HepG2 (cell line): ENCODE results near the gene ERF. TPM values are rescaled to one million over a fixed set of nuclear protein-coding genes. Genes with fewer than 3 reads are reported as not detected.
A peak's percentile ranks its signal among the peaks of the same experiment; 100 is the strongest.

Experiments
- CENPT ChIP-seq: sonication (generic); formaldehyde crosslinking; IDR thresholded peaks from 2 replicates; pipeline ENCODE4 v1.8.0; 2022; ENCODE audit warnings: low read depth, mild to moderate bottlenecking, moderate library complexity, missing genetic modification reagents
- DPF2 ChIP-seq: sonication (generic); formaldehyde crosslinking; IDR thresholded peaks from 2 replicates; pipeline ENCODE4 v1.4.0; 2020; ENCODE audit warnings: mild to moderate bottlenecking, low read depth, missing genetic modification reagents, borderline replicate concordance
- ELF1 ChIP-seq: sonication (generic); formaldehyde crosslinking; IDR thresholded peaks from 2 replicates; pipeline ENCODE4 v1.4.0; 2020; ENCODE audit warnings: missing genetic modification reagents
- HINFP ChIP-seq: sonication (generic); formaldehyde crosslinking; IDR thresholded peaks from 2 replicates; pipeline ENCODE4 v1.4.0; 2020; ENCODE audit warnings: low read depth, mild to moderate bottlenecking, missing genetic modification reagents
- MAFG ChIP-seq: sonication (generic); formaldehyde crosslinking; IDR thresholded peaks from 2 replicates; pipeline ENCODE4 v1.5.1; 2020; ENCODE audit warnings: mild to moderate bottlenecking, missing genetic modification reagents
- SAP130 ChIP-seq: IDR thresholded peaks from 2 replicates; pipeline ENCODE4 v1.6.1; 2016; ENCODE audit warnings: low read depth
- SRF ChIP-seq: IDR thresholded peaks from 2 replicates; pipeline ENCODE4 v1.6.1; 2011; ENCODE audit warnings: mild to moderate bottlenecking, low read depth, low read length, moderate library complexity
- TCF12 ChIP-seq, 2 experiments: fragments of 450-650 bp in 1 of 2; sonication (generic) in 1 of 2; formaldehyde crosslinking in 1 of 2; IDR thresholded peaks; 2 replicates each; pipeline versions ENCODE4 v1.6.1 to v1.8.0; 2017 to 2022; ENCODE audit warnings: antibody characterized with exemption in 1 of 2, mild to moderate bottlenecking in 1 of 2, missing genetic modification reagents in 1 of 2, moderate library complexity in 1 of 2
- TFE3 ChIP-seq: IDR thresholded peaks from 2 replicates; pipeline ENCODE4 v1.6.1; 2016
- U2AF2 ChIP-seq: fragments of 200-400 bp; formaldehyde crosslinking; IDR thresholded peaks from 2 replicates; pipeline ENCODE4 v1.6.1; 2017; ENCODE audit warnings: low read depth, mild to moderate bottlenecking, low read length
- ZFX ChIP-seq: sonication (generic); formaldehyde crosslinking; IDR thresholded peaks from 2 replicates; pipeline ENCODE4 v1.4.0; 2020; ENCODE audit warnings: mild to moderate bottlenecking, low read depth, missing genetic modification reagents, moderate library complexity
- ZIK1 ChIP-seq: sonication (generic); formaldehyde crosslinking; IDR thresholded peaks from 2 replicates; pipeline ENCODE4 v1.5.0; 2020; ENCODE audit warnings: mild to moderate bottlenecking, low read depth, missing genetic modification reagents, borderline replicate concordance
- ZNF20 ChIP-seq: sonication (generic); formaldehyde crosslinking; IDR thresholded peaks from 2 replicates; pipeline ENCODE4 v1.4.0; 2020; ENCODE audit warnings: mild to moderate bottlenecking, moderate library complexity, missing genetic modification reagents
- ZNF235 ChIP-seq: sonication (generic); formaldehyde crosslinking; IDR thresholded peaks from 2 replicates; pipeline ENCODE4 v1.8.1; 2023; ENCODE audit warnings: mild to moderate bottlenecking, missing genetic modification reagents, borderline replicate concordance
- ZNF503 ChIP-seq: sonication (generic); formaldehyde crosslinking; IDR thresholded peaks from 2 replicates; pipeline ENCODE4 v1.4.0; 2020; ENCODE audit warnings: missing genetic modification reagents
- ZNF660 ChIP-seq: sonication (generic); formaldehyde crosslinking; IDR thresholded peaks from 2 replicates; pipeline ENCODE4 v1.5.1; 2020; ENCODE audit warnings: mild to moderate bottlenecking, low read depth, missing genetic modification reagents, borderline replicate concordance
- ZNF800 ChIP-seq: sonication (generic); formaldehyde crosslinking; IDR thresholded peaks from 2 replicates; pipeline ENCODE4 v1.4.0; 2020; ENCODE audit warnings: missing genetic modification reagents
- polyA plus RNA-seq, 8 experiments: library from polyadenylated mRNA; depleted of rRNA in 3 of 8; stranded (reverse) in 7 of 8; unstranded in 1 of 8; fragments of >200 nt; fragmentation: Illumina TruSeq in 4 of 8; extraction: Trizol in 4 of 8; gene quantifications; 2 replicates each; pipeline versions ENCODE4 v1.2.1 to v1.2.3, GENCODE V29; 2011 to 2016; ENCODE audit warnings: low read depth in 4 of 8, missing spikeins in 1 of 8, mixed read lengths in 1 of 8; ENCODE audit not compliant: insufficient read depth in 1 of 8
- total RNA-seq, 5 experiments: library from RNA; depleted of rRNA; stranded (reverse); fragments of >200 nt; fragmentation: Illumina TruSeq; extraction: Trizol; gene quantifications; 2 replicates each; pipeline ENCODE4 v1.2.3, GENCODE V29; 2016; ENCODE audit warnings: low read depth in 1 of 5
- TF ChIP-seq, protein P1 (sequence below): sonication (generic); formaldehyde crosslinking; IDR thresholded peaks from 2 replicates; pipeline ENCODE4 v1.5.0; 2020; ENCODE audit warnings: mild to moderate bottlenecking, missing genetic modification reagents, borderline replicate concordance

Gene ERF
- total and polyA plus RNA-seq, 2 of the 13 experiments (the other 11 are each of a cell fraction or from before 2014, with no cell fraction given), result 67.1 to 69.9 TPM

DNA sequence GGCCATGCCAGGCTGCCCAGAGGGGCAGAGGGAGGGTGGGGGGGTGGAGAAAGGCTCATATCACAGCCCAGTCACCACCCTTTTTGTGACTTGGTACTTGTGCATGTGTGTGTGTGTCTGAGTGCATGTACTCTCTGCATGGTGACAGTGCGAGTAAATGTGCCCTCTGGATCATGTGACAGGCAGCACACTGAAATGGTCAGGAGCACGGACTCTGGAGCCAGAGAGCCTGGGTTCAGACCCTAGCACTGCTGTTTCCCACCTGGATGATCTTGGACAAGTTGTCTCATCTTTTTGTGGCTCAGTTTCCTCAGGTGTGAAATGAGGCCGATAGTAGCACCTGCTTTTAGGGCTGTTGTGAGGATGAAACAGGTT is 16.1 kb upstream of the ERF start (continued):
- TF ChIP-seq, protein P1, sequence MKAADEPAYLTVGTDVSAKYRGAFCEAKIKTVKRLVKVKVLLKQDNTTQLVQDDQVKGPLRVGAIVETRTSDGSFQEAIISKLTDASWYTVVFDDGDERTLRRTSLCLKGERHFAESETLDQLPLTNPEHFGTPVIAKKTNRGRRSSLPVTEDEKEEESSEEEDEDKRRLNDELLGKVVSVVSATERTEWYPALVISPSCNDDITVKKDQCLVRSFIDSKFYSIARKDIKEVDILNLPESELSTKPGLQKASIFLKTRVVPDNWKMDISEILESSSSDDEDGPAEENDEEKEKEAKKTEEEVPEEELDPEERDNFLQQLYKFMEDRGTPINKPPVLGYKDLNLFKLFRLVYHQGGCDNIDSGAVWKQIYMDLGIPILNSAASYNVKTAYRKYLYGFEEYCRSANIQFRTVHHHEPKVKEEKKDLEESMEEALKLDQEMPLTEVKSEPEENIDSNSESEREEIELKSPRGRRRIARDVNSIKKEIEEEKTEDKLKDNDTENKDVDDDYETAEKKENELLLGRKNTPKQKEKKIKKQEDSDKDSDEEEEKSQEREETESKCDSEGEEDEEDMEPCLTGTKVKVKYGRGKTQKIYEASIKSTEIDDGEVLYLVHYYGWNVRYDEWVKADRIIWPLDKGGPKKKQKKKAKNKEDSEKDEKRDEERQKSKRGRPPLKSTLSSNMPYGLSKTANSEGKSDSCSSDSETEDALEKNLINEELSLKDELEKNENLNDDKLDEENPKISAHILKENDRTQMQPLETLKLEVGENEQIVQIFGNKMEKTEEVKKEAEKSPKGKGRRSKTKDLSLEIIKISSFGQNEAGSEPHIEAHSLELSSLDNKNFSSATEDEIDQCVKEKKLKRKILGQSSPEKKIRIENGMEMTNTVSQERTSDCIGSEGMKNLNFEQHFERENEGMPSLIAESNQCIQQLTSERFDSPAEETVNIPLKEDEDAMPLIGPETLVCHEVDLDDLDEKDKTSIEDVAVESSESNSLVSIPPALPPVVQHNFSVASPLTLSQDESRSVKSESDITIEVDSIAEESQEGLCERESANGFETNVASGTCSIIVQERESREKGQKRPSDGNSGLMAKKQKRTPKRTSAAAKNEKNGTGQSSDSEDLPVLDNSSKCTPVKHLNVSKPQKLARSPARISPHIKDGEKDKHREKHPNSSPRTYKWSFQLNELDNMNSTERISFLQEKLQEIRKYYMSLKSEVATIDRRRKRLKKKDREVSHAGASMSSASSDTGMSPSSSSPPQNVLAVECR (CRISPR knock-in tag), result peak; percentile 33; the same call in 1 of the 2 replicates
- TF ChIP-seq TFE3 (CRISPR knock-in tag) (peak; percentile 75; the same call in 1 of the 2 replicates), MAFG (CRISPR knock-in tag) (no peak), ELF1 (CRISPR knock-in tag) (no peak), ZFX (CRISPR knock-in tag) (no peak), SRF (no peak), SAP130 (CRISPR knock-in tag) (peak; percentile 74; the same call in 1 of the 2 replicates), ZNF800 (no peak), ZNF503 (CRISPR knock-in tag) (no peak), TCF12 (IDR thresholded peaks at IDR 0.05) (no peak), TCF12 (CRISPR knock-in tag; IDR thresholded peaks at IDR 0.05) (no peak), U2AF2 (no peak), CENPT (CRISPR knock-in tag) (no peak), ZNF660 (CRISPR knock-in tag) (no peak), HINFP (CRISPR knock-in tag) (0 out of 2 replicates have a peak, but pooled peaks have one; percentile 22), DPF2 (CRISPR knock-in tag) (0 out of 2 replicates have a peak, but pooled peaks have one; percentile 12), ZNF235 (CRISPR knock-in tag) (0 out of 2 replicates have a peak, but pooled peaks have one; percentile 39), ZIK1 (CRISPR knock-in tag) (no peak), ZNF20 (CRISPR knock-in tag) (no peak)
